SJCRH30 (cell line): ENCODE data around the gene STXBP6. TPM values are rescaled to one million over a fixed set of nuclear protein-coding genes. Genes with fewer than 3 reads are reported as not detected.

Experiments used
- DNase-seq, 2 experiments: peaks; one replicate each; pipeline ENCODE4 v3.0.0-alpha.2; 2015 to 2020
- H3K27ac ChIP-seq: fragments of 250-450 bp; sonication (Bioruptor Pico); 2 replicates; pipeline ENCODE4 v1.5.1; 2020; ENCODE audit warnings: mild to moderate bottlenecking, moderate library complexity
- H3K27me3 ChIP-seq: fragments of 250-450 bp; sonication (Bioruptor Pico); 2 replicates; pipeline ENCODE4 v1.5.1; 2020; ENCODE audit warnings: mild to moderate bottlenecking, moderate library complexity
- H3K36me3 ChIP-seq: fragments of 250-450 bp; sonication (Bioruptor Pico); 2 replicates; pipeline ENCODE4 v1.5.1; 2020; ENCODE audit warnings: mild to moderate bottlenecking, moderate library complexity
- H3K4me1 ChIP-seq: fragments of 250-450 bp; sonication (Bioruptor Pico); 2 replicates; pipeline ENCODE4 v1.5.1; 2020; ENCODE audit warnings: mild to moderate bottlenecking, moderate library complexity
- H3K4me3 ChIP-seq: fragments of 250-450 bp; sonication (Bioruptor Pico); 2 replicates; pipeline ENCODE4 v1.5.1; 2020; ENCODE audit warnings: mild to moderate bottlenecking, moderate library complexity
- H3K9me3 ChIP-seq: fragments of 250-450 bp; sonication (Bioruptor Pico); replicated peaks from 2 replicates; pipeline ENCODE4 v1.5.1; 2020; ENCODE audit warnings: mild to moderate bottlenecking, moderate library complexity
- total RNA-seq: library from RNA; depleted of rRNA; stranded (reverse); fragments of >200 nt; shearing (Covaris generic); gene quantifications from 2 replicates; pipeline ENCODE4 v1.2.3, GENCODE V29; 2014

The STXBP6 gene
- total RNA-seq, 1 experiment from 2014 or later = 2.9 TPM

DNA sequence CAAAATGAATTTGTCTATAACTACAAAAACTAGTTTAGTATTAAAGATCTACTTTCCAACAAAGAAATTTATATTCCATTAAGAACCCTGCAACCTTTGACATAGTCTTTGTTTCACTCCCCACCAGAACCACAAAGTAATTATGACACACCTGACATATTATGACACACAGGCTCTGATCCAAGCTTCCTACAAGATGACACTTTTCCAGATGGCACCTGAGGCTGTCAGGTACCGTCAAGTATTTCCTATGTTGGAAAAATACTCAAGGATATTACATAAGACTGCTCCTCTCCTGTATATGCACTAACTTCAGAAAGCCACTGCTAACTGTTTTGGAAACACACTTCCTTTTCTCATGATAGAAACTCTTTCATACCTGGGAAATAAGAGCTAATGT lies 38.9 kb downstream of the STXBP6 start:
- Histone ChIP-seq H3K27me3 (no peaks in the 10 kb centered on the region), H3K27ac (no peak overlapping the region), H3K9me3 (no peaks in the 10 kb centered on the region), H3K4me3 (no peak overlapping the region), H3K36me3 (no peaks in the 10 kb centered on the region), H3K4me1 (0 out of 2 replicates have a peak, but pooled peaks cover 2% of the 10 kb centered on the region)
- no peak for DNase-seq

DNA sequence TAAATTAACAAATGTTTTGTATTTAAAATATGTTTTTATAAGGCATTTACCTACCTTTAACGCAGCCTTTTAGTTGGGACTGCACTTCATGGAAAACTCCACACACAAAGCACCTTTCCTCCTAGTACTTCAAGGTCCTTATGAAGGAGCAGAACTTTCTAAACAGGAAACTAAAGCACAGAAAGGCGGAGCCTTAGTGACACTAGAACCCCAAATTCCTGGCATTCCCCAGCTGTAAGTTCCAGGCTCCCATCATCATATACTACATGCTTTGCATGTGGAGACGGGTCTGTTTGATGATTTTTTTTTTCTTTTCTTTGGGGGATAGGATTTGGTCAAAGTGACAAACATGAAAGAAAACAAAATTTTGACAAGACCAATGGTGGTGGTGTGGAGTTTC lies 39.5 kb downstream of the STXBP6 start:
- DNase-seq = no peak
- H3K4me1 ChIP-seq = 0 out of 2 replicates have a peak, but pooled peaks cover 2% of the 10 kb centered on the region
- no peaks in the 10 kb centered on the region for H3K36me3 ChIP-seq
- no peaks in the 10 kb centered on the region for H3K9me3 ChIP-seq
- H3K27ac ChIP-seq = no peak overlapping the region
- H3K27me3 ChIP-seq = no peaks in the 10 kb centered on the region
- H3K4me3 ChIP-seq = no peak overlapping the region

- no peak overlapping the region for H3K4me3 ChIP-seq
Measured at GRCh38 chr14:25009891-25010290, 40.1 kb downstream of the STXBP6 start.

GRCh38 chr14:25007832-25008231 lies 42.1 kb downstream of the STXBP6 start:
- 0 out of 2 replicates have a peak, but pooled peaks cover 2% of the 10 kb centered on the region for H3K4me1 ChIP-seq
- no peak overlapping the region for H3K4me3 ChIP-seq
- H3K27ac ChIP-seq = no peak overlapping the region
- H3K36me3 ChIP-seq = no peaks in the 10 kb centered on the region
- H3K27me3 ChIP-seq = no peaks in the 10 kb centered on the region
- no peaks in the 10 kb centered on the region for H3K9me3 ChIP-seq
- peak; percentile 24 to 50 for DNase-seq

More at GRCh38 chr14:25009891-25010290, 40.1 kb downstream of the STXBP6 start:
- DNase-seq = peak in 1 of 2 experiments; percentile 6
- Histone ChIP-seq H3K27me3 (no peaks in the 10 kb centered on the region), H3K36me3 (no peaks in the 10 kb centered on the region), H3K4me1 (0 out of 2 replicates have a peak, but pooled peaks cover 2% of the 10 kb centered on the region), H3K9me3 (no peaks in the 10 kb centered on the region), H3K27ac (no peak overlapping the region)

DNA sequence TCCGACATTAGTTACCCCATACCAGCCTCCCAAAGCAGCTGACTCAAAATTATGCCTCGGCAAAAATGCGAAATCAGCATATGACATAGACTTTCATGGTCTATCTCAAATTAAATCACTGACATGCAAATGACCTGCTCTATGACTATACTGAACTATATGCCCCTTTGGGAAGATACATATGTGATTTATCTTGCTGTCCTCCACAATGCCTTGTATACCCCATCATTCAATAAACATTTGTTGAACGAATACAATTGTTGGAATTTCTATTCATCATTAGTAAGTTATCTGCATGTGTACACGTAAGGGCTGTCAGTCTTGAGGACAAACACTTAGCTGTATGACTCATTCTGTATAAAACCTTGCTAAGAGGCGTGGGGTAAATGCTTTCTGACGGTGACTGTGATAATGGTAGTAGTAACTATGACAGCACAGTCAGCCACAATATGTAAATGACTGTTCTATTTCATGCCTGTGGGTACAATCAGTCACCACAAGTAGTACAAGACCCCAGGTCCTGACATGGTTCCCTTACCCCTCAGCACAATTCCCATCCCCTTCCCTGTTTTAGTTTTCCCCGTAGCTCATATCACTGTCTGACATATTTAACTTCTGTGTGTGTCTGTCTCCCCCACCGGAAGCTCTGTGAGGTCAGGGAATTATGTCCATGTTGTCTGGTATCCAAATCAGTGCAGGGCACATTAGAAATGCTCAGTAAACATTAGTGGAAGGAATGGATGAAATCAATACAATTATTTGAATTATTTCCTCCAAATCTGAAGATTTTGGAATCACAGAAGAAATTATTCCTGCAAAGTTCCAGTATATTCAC lies 42.8 kb downstream of the STXBP6 start:
- 0 out of 2 replicates have a peak, but pooled peaks cover 2% of the 10 kb centered on the region for H3K4me1 ChIP-seq
- H3K9me3 ChIP-seq = no peaks in the 10 kb centered on the region
- H3K27ac ChIP-seq = no peak overlapping the region
- H3K27me3 ChIP-seq = no peaks in the 10 kb centered on the region
- no peaks in the 10 kb centered on the region for H3K36me3 ChIP-seq
- no peak for DNase-seq
- no peak overlapping the region for H3K4me3 ChIP-seq

- peak in 1 of 2 experiments; percentile 9 for DNase-seq
- no peak overlapping the region for H3K27ac ChIP-seq
- no peaks in the 10 kb centered on the region for H3K9me3 ChIP-seq
- 0 out of 2 replicates have a peak, but pooled peaks cover 2% of the 10 kb centered on the region for H3K4me1 ChIP-seq
- H3K36me3 ChIP-seq = no peaks in the 10 kb centered on the region
- no peaks in the 10 kb centered on the region for H3K27me3 ChIP-seq
- H3K4me3 ChIP-seq = no peak overlapping the region
Measured at GRCh38 chr14:25006031-25006430, 43.9 kb downstream of the STXBP6 start.

DNA sequence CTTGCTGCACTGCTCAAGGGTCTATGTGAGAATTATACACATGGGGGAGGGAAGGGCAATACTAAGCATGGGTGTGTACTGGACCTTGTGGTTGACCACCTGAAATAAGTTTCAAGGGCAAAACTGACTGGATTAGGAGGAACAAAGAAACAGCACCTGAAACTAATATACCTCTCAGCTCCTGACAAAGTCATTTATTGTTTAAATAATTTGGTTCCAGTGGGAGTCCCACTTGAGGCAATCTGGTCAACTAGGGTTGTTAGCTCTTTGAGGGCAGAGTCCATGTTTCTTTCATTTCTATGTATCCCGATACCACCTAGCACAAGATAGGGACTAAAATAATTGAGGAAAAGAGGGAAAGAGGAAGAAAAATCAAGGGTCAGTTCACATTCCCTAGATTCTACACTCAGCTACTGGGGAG lies 45.5 kb downstream of the STXBP6 start:
- DNase-seq = no peak
- no peak overlapping the region for H3K27ac ChIP-seq
- H3K4me3 ChIP-seq = no peak overlapping the region
- 0 out of 2 replicates have a peak, but pooled peaks cover 2% of the 10 kb centered on the region for H3K4me1 ChIP-seq
- no peaks in the 10 kb centered on the region for H3K27me3 ChIP-seq
- H3K36me3 ChIP-seq = no peaks in the 10 kb centered on the region
- no peaks in the 10 kb centered on the region for H3K9me3 ChIP-seq

GRCh38 chr14:25003537-25003936 lies 46.4 kb downstream of the STXBP6 start:
- Histone ChIP-seq H3K27ac (no peak overlapping the region), H3K9me3 (no peaks in the 10 kb centered on the region), H3K4me1 (0 out of 2 replicates have a peak, but pooled peaks cover 2% of the 10 kb centered on the region), H3K36me3 (no peaks in the 10 kb centered on the region), H3K27me3 (no peaks in the 10 kb centered on the region), H3K4me3 (no peak overlapping the region)
- no peak for DNase-seq

- no peaks in the 10 kb centered on the region for H3K27me3 ChIP-seq
- H3K4me3 ChIP-seq = no peak overlapping the region
- no peak for DNase-seq
- H3K9me3 ChIP-seq = no peaks in the 10 kb centered on the region
- H3K36me3 ChIP-seq = no peaks in the 10 kb centered on the region
- no peak overlapping the region for H3K27ac ChIP-seq
- H3K4me1 ChIP-seq = no peaks in the 10 kb centered on the region
Measured at GRCh38 chr14:25001601-25002000, 48.3 kb downstream of the STXBP6 start.

- Histone ChIP-seq H3K27me3 (no peaks in the 10 kb centered on the region), H3K36me3 (no peaks in the 10 kb centered on the region), H3K4me1 (no peaks in the 10 kb centered on the region), H3K4me3 (no peak overlapping the region), H3K27ac (no peak overlapping the region), H3K9me3 (no peaks in the 10 kb centered on the region)
- no peak for DNase-seq
Measured at GRCh38 chr14:25001156-25001555, 48.8 kb downstream of the STXBP6 start.

DNA sequence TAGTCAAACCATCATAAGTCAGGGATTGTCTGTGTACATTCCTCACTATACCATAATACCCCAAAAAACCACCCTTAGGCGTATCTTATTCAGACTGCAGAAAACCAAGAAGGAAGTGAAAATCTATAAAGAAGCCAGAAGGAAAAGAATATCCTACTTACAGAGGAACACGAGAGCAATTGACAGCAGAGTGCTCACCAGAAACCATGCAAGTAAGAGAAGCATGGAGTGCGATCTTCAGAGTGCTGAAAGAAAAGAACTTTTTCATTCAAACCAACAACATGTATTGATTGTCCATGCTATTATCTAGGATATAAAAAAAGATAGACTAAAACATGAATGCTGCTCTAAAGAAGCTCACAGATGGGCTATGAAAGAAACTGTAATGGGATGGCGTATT lies 50.8 kb downstream of the STXBP6 start:
- no peaks in the 10 kb centered on the region for H3K36me3 ChIP-seq
- no peaks in the 10 kb centered on the region for H3K9me3 ChIP-seq
- no peak for DNase-seq
- H3K27ac ChIP-seq = no peak overlapping the region
- no peaks in the 10 kb centered on the region for H3K27me3 ChIP-seq
- H3K4me3 ChIP-seq = no peak overlapping the region
- no peaks in the 10 kb centered on the region for H3K4me1 ChIP-seq

DNA sequence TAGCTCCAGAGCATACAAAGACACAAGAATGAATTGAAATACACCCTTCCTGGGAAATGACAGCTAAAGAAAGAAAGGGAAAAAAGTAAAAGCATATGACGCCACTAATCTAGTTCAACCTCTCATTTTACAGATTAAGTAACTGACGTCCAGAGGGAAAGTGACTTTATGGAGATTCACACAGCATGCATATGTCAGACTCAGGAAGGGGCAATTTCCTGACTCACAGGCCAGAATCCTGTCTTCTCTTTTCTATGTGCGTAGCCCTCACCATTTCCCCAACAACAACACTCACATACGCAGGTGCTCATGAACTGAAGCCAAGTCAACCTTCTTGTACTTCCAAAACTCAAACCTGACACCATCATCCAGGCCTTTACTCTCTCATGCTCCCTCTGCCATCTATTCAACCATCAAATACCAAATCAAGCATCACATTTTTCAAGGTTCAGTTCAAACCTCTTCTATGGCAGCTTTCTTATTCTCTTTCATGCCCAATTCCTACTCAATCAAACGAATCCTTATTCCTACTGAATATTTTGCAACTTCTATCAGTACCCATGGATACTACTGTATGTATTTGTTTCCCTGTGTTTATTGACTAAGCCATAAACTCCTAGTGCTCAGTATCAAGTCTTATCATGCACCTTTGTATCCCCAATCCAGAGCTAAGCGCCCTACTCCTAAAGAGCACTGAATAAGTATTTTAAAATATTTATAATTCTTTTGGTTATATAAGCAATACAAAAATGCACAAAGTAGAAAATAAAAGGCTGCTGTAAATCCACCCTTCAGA lies 52.8 kb downstream of the STXBP6 start:
- DNase-seq = no peak
- H3K4me3 ChIP-seq = no peak overlapping the region
- H3K27ac ChIP-seq = no peak overlapping the region
- no peaks in the 10 kb centered on the region for H3K36me3 ChIP-seq
- no peaks in the 10 kb centered on the region for H3K9me3 ChIP-seq
- H3K27me3 ChIP-seq = no peaks in the 10 kb centered on the region
- H3K4me1 ChIP-seq = no peaks in the 10 kb centered on the region

DNA sequence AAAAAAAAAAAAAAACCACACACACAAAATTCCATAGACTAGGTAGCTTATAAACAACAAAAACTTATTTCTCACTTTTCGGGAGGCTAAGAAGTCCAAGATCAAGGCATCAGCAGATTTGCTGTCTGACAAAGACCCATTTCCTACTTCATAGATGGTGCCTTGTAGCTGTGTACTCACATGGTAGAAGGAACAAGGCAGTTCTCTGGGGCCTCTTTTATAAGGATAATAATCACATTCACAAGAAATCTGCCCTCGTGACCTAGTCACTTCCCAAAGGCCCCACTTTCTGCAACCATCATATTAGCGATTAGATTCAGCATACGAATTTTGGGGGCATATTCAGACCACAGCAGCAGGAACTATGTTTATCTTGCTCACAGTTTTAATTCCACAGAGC lies 54.9 kb downstream of the STXBP6 start:
- no peaks in the 10 kb centered on the region for H3K36me3 ChIP-seq
- H3K9me3 ChIP-seq = no peaks in the 10 kb centered on the region
- no peak for DNase-seq
- no peaks in the 10 kb centered on the region for H3K27me3 ChIP-seq
- no peaks in the 10 kb centered on the region for H3K4me1 ChIP-seq
- no peak overlapping the region for H3K27ac ChIP-seq
- no peak overlapping the region for H3K4me3 ChIP-seq

DNA sequence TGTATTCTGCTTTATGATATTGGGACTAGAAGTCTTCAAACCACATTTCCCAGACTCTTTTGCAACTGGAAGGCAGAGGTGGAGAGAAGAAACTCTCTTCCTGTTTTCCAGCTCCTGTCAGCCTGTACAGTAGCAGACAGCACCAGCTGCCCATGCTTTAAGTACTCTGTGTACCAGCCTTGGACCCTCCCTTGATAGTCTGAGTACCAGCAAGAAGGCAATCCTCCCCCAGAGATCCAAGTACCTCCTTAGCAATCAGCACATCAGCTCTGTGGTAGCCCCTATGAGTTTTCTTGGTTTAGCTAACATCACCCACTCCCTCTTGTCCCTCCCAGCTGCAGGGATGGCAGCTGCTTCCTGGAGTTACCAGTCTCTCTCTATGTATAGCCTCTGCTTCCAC lies 56.3 kb downstream of the STXBP6 start:
- DNase-seq = no peak
- no peaks in the 10 kb centered on the region for H3K27me3 ChIP-seq
- H3K4me3 ChIP-seq = no peak overlapping the region
- H3K27ac ChIP-seq = no peak overlapping the region
- H3K4me1 ChIP-seq = no peaks in the 10 kb centered on the region
- no peaks in the 10 kb centered on the region for H3K9me3 ChIP-seq
- no peaks in the 10 kb centered on the region for H3K36me3 ChIP-seq
